ENCODE data around the gene CEMIP. TPM values are rescaled to one million over a fixed set of nuclear protein-coding genes. Genes with fewer than 3 reads are reported as not detected.

Gene CEMIP
- total and polyA plus RNA-seq, 2 experiments from 2014 or later: 0.27 to 2.1 TPM

GRCh38 chr15:80992006-80992405, 212.8 kb downstream of the CEMIP start:
- H3K4me3 Mint-ChIP-seq: no peak overlapping the region
- Histone ChIP-seq H2AFZ (peak overlapping the region; percentile 35; the same call in 1 of the 2 replicates), H3F3A (replicated peaks; ENCODE audit: low read depth) (no peaks in the 10 kb centered on the region), H3K4me1 (ENCODE audit: insufficient read depth) (peaks cover 21% of the 10 kb centered on the region), H3K27ac (ENCODE audit: low read depth) (no peak overlapping the region), H3K4me3 (no peak overlapping the region), H4K20me1 (replicated peaks; ENCODE audit: insufficient read depth) (peaks cover 8% of the 10 kb centered on the region), H3K36me3 (ENCODE audit: insufficient read depth) (no peaks in the 10 kb centered on the region), H3K4me2 (no peak overlapping the region), H3K9me2 (ENCODE audit: insufficient read depth) (no peaks in the 10 kb centered on the region), H3K79me2 (replicated peaks; ENCODE audit: insufficient read depth) (peaks cover 24% of the 10 kb centered on the region), H3K27me3 (ENCODE audit: insufficient read depth) (no peaks in the 10 kb centered on the region)
- H3K9me3 Mint-ChIP-seq: no peaks in the 10 kb centered on the region
- H3K27ac Mint-ChIP-seq: no peak overlapping the region
- TF ChIP-seq EZH2phosphoT487 (IDR thresholded peaks at IDR 0.05; ENCODE audit: unreplicated experiment) (no peak), STAT1 (IDR thresholded peaks at IDR 0.05; ENCODE audit: unreplicated experiment) (no peak), ZNF114 (CRISPR knock-in tag; IDR thresholded peaks at IDR 0.05) (no peak), ZNF462 (CRISPR knock-in tag; IDR thresholded peaks at IDR 0.05) (no peak), CTCF (conservative IDR thresholded peaks at IDR 0.05; ENCODE audit: low read depth in 2 of 2) (no peak), NANOG (IDR thresholded peaks at IDR 0.05; ENCODE audit: borderline replicate concordance) (no peak), ZNF331 (CRISPR knock-in tag; IDR thresholded peaks at IDR 0.05; ENCODE audit: low read depth) (no peak), EZH2 (IDR thresholded peaks at IDR 0.05; ENCODE audit: low read depth, unreplicated experiment) (no peak)
- TF ChIP-seq, protein P1, sequence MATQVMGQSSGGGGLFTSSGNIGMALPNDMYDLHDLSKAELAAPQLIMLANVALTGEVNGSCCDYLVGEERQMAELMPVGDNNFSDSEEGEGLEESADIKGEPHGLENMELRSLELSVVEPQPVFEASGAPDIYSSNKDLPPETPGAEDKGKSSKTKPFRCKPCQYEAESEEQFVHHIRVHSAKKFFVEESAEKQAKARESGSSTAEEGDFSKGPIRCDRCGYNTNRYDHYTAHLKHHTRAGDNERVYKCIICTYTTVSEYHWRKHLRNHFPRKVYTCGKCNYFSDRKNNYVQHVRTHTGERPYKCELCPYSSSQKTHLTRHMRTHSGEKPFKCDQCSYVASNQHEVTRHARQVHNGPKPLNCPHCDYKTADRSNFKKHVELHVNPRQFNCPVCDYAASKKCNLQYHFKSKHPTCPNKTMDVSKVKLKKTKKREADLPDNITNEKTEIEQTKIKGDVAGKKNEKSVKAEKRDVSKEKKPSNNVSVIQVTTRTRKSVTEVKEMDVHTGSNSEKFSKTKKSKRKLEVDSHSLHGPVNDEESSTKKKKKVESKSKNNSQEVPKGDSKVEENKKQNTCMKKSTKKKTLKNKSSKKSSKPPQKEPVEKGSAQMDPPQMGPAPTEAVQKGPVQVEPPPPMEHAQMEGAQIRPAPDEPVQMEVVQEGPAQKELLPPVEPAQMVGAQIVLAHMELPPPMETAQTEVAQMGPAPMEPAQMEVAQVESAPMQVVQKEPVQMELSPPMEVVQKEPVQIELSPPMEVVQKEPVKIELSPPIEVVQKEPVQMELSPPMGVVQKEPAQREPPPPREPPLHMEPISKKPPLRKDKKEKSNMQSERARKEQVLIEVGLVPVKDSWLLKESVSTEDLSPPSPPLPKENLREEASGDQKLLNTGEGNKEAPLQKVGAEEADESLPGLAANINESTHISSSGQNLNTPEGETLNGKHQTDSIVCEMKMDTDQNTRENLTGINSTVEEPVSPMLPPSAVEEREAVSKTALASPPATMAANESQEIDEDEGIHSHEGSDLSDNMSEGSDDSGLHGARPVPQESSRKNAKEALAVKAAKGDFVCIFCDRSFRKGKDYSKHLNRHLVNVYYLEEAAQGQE (IDR thresholded peaks at IDR 0.05; ENCODE audit: unreplicated experiment): no peak
- no peaks in the 10 kb centered on the region for H3K36me3 Mint-ChIP-seq (ENCODE audit: low read depth)
- DNase-seq (ENCODE audit: low spot score) (no peak), ATAC-seq (no peak)
- peaks cover 4% of the 10 kb centered on the region for H3K27me3 Mint-ChIP-seq (ENCODE audit: insufficient read depth, low read depth, poor library complexity)
- H3K4me1 Mint-ChIP-seq: peaks cover 20% of the 10 kb centered on the region
